ENCODE measurements around the gene NOP16.

The NOP16 gene

GRCh38 chr5:176383961-176384360 lies 4.4 kb downstream of the NOP16 start:
- Histone ChIP-seq H3K36me3 (ENCODE audit: control insufficient read depth, insufficient read depth, low read length, severe bottlenecking) (peaks cover 42% of the 10 kb centered on the region), H3K4me3 (ENCODE audit: low read length) (no peak overlapping the region), H3K9ac (ENCODE audit: low read length) (no peak overlapping the region), H3K9me3 (ENCODE audit: control insufficient read depth, low read length) (no peaks in the 10 kb centered on the region), H3K27me3 (replicated peaks; ENCODE audit: control insufficient read depth, insufficient read depth, low read length) (no peaks in the 10 kb centered on the region), H3K4me1 (ENCODE audit: control insufficient read depth, insufficient read depth, low read length) (peaks cover 37% of the 10 kb centered on the region)
- DNase-seq (ENCODE audit: low read depth) = no peak

GRCh38 chr5:176383248-176383905 lies 5.0 kb downstream of the NOP16 start:
- Histone ChIP-seq H3K9ac (ENCODE audit: low read length) (peak overlapping the region; percentile 17), H3K4me1 (ENCODE audit: control insufficient read depth, insufficient read depth, low read length) (peaks cover 37% of the 10 kb centered on the region), H3K9me3 (ENCODE audit: control insufficient read depth, low read length) (no peaks in the 10 kb centered on the region), H3K36me3 (ENCODE audit: control insufficient read depth, insufficient read depth, low read length, severe bottlenecking) (peaks cover 42% of the 10 kb centered on the region), H3K27me3 (replicated peaks; ENCODE audit: control insufficient read depth, insufficient read depth, low read length) (no peaks in the 10 kb centered on the region), H3K4me3 (ENCODE audit: low read length) (no peak overlapping the region)
- no peak for DNase-seq (ENCODE audit: low read depth)

DNA sequence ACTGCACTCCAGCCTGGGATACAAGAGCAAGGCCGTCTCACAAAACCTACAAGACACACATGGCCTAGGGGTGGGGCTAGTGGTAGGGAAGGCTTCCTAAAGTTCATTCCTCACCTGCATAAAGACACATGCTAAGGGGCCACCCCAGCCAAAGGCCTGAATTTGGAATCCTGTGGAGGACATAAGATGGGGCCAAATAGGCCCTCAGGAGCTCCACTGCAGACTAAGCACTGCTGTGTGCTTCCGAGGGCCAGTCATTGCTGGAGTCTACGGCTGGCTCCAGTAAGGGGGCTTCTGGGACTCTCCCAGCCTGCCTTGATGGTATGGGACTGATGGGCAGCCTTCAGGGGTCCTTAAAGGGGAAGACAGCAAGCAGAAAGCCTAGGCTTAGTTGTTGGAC lies 5.7 kb downstream of the NOP16 start:
- DNase-seq (ENCODE audit: low read depth) = no peak
- Histone ChIP-seq H3K27me3 (replicated peaks; ENCODE audit: control insufficient read depth, insufficient read depth, low read length) (no peaks in the 10 kb centered on the region), H3K9ac (ENCODE audit: low read length) (no peak overlapping the region), H3K36me3 (ENCODE audit: control insufficient read depth, insufficient read depth, low read length, severe bottlenecking) (peaks cover 42% of the 10 kb centered on the region), H3K9me3 (ENCODE audit: control insufficient read depth, low read length) (no peaks in the 10 kb centered on the region), H3K4me1 (ENCODE audit: control insufficient read depth, insufficient read depth, low read length) (peaks cover 37% of the 10 kb centered on the region), H3K4me3 (ENCODE audit: low read length) (no peak overlapping the region)

- Histone ChIP-seq H3K4me1 (ENCODE audit: control insufficient read depth, insufficient read depth, low read length) (peaks cover 30% of the 10 kb centered on the region), H3K9me3 (ENCODE audit: control insufficient read depth, low read length) (no peaks in the 10 kb centered on the region), H3K4me3 (ENCODE audit: low read length) (no peak overlapping the region), H3K9ac (ENCODE audit: low read length) (peak overlapping the region; percentile 61), H3K27me3 (replicated peaks; ENCODE audit: control insufficient read depth, insufficient read depth, low read length) (no peaks in the 10 kb centered on the region), H3K36me3 (ENCODE audit: control insufficient read depth, insufficient read depth, low read length, severe bottlenecking) (peaks cover 42% of the 10 kb centered on the region)
- no peak for DNase-seq (ENCODE audit: low read depth)
Measured at GRCh38 chr5:176381979-176382378, 6.4 kb downstream of the NOP16 start.

DNA sequence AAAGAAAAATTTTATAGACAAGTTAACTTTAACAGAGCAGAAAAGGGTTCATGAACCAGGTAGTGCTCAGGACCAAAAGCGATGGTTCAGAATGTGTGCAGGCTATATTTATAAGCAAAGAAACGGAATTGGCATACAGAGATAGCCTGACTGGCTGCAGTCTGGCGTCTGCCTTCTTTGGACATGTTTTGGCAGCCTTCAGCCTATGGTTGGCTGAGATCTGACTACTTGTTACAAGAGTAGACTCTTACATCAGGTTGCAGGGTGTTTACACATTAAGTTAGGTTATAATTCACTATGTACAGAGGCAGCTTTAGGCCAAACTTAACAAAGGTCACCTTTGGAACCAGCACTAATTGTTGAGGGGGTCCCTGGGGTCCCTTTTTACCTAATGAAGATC lies 7.0 kb downstream of the NOP16 start:
- no peak overlapping the region for H3K4me3 ChIP-seq (ENCODE audit: low read length)
- peaks cover 25% of the 10 kb centered on the region for H3K4me1 ChIP-seq (ENCODE audit: control insufficient read depth, insufficient read depth, low read length)
- H3K36me3 ChIP-seq (ENCODE audit: control insufficient read depth, insufficient read depth, low read length, severe bottlenecking) = peaks cover 40% of the 10 kb centered on the region
- H3K9me3 ChIP-seq (ENCODE audit: control insufficient read depth, low read length) = no peaks in the 10 kb centered on the region
- H3K27me3 ChIP-seq (replicated peaks; ENCODE audit: control insufficient read depth, insufficient read depth, low read length) = no peaks in the 10 kb centered on the region
- peak overlapping the region; percentile 61 for H3K9ac ChIP-seq (ENCODE audit: low read length)
- no peak for DNase-seq (ENCODE audit: low read depth)

- H3K9me3 ChIP-seq (ENCODE audit: control insufficient read depth, low read length) = no peaks in the 10 kb centered on the region
- H3K4me1 ChIP-seq (ENCODE audit: control insufficient read depth, insufficient read depth, low read length) = peaks cover 20% of the 10 kb centered on the region
- DNase-seq (ENCODE audit: low read depth) = no peak
- no peak overlapping the region for H3K9ac ChIP-seq (ENCODE audit: low read length)
- H3K4me3 ChIP-seq (ENCODE audit: low read length) = no peak overlapping the region
- peaks cover 25% of the 10 kb centered on the region for H3K36me3 ChIP-seq (ENCODE audit: control insufficient read depth, insufficient read depth, low read length, severe bottlenecking)
- no peaks in the 10 kb centered on the region for H3K27me3 ChIP-seq (replicated peaks; ENCODE audit: control insufficient read depth, insufficient read depth, low read length)
Measured at GRCh38 chr5:176379881-176380280, 8.5 kb downstream of the NOP16 start.

DNA sequence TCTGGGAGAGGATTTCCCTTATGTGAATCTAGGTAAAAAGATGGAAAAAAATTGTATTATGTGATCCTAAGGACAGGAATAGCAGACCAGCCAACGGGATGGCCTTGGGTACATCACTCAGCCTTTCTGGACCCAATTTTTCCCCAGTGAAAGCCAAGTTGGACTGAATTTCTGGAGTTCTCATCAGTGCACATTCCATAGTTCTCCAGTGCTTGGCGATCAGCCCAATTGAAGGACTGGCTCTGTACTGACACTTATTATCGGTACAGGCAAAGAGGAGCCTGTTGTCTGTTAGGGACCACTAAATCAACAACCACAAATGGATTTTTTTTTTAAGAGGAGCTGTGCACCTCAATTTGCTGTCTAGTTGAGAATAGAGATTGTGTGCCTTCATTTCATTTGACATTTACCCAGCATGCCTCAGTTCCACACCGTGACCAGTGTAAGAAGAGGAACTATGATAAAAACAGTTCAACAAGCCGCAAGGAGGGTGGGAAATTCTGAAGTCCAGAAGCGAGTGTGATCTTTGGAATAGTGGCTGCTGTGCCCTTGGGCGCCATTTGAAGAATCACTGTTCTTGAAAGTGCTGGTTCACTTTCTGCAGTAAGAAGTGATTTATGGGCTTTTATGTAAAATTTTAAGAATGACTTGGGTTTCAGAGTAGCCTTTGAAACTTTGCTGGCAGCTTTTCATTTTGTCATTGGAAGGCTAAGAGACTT lies 15.1 kb downstream of the NOP16 start:
- H3K4me3 ChIP-seq (ENCODE audit: low read length) = peak overlapping the region; percentile 10
- DNase-seq (ENCODE audit: low read depth) = no peak
- H3K27me3 ChIP-seq (replicated peaks; ENCODE audit: control insufficient read depth, insufficient read depth, low read length) = no peaks in the 10 kb centered on the region
- H3K4me1 ChIP-seq (ENCODE audit: control insufficient read depth, insufficient read depth, low read length) = peaks cover 13% of the 10 kb centered on the region
- H3K9ac ChIP-seq (ENCODE audit: low read length) = no peak overlapping the region
- H3K36me3 ChIP-seq (ENCODE audit: control insufficient read depth, insufficient read depth, low read length, severe bottlenecking) = peaks cover 4% of the 10 kb centered on the region
- H3K9me3 ChIP-seq (ENCODE audit: control insufficient read depth, low read length) = no peaks in the 10 kb centered on the region

DNA sequence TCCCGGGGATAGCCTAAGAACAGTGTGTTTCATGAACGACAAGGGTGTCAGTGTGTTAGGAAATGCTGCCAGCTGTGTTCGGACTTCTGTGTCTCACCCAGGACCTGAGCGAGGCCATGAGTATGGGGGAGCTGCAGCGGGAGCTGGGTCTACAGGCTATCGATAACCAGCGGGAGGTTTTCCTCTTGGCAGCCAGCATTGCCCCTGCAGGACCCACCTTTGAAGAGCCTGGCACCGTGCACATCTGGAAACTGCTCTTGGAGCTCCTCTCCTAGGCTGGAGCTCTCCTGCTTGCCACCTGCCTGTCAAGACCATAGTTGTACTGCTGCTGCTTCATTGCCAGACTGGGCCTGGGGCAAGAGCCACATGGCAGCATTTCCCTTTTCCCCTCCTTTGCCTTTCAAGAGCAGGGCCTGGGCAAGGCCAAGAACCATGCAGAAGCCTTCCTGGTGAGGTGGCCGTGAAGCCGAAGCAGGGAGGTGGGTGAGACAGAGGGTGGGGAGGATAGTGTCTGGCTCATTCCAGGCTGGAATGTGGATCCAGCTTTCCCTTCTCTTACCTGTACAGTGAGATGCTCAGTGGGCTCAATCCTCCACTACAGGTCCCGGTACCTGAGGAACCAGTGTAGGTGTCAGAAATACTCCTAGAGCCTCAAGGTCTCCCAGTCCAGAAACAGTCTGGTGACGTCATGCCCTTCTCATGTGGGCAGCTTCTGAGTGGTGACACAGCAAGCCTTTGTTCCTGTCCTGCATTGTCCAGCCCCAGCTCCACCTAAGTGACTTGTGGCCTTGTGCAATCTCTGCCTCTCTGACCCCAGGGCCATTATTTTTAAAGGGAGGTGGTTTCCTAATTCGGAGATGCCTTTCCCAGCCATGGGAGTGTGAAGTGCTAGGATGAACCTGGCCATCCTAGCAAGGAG lies 16.5 kb downstream of the NOP16 start:
- Histone ChIP-seq H3K9ac (ENCODE audit: low read length) (no peak overlapping the region), H3K4me3 (ENCODE audit: low read length) (no peak overlapping the region), H3K9me3 (ENCODE audit: control insufficient read depth, low read length) (no peaks in the 10 kb centered on the region), H3K4me1 (ENCODE audit: control insufficient read depth, insufficient read depth, low read length) (peaks cover 13% of the 10 kb centered on the region), H3K36me3 (ENCODE audit: control insufficient read depth, insufficient read depth, low read length, severe bottlenecking) (peaks cover 4% of the 10 kb centered on the region), H3K27me3 (replicated peaks; ENCODE audit: control insufficient read depth, insufficient read depth, low read length) (no peaks in the 10 kb centered on the region)
- DNase-seq (ENCODE audit: low read depth) = no peak

DNA sequence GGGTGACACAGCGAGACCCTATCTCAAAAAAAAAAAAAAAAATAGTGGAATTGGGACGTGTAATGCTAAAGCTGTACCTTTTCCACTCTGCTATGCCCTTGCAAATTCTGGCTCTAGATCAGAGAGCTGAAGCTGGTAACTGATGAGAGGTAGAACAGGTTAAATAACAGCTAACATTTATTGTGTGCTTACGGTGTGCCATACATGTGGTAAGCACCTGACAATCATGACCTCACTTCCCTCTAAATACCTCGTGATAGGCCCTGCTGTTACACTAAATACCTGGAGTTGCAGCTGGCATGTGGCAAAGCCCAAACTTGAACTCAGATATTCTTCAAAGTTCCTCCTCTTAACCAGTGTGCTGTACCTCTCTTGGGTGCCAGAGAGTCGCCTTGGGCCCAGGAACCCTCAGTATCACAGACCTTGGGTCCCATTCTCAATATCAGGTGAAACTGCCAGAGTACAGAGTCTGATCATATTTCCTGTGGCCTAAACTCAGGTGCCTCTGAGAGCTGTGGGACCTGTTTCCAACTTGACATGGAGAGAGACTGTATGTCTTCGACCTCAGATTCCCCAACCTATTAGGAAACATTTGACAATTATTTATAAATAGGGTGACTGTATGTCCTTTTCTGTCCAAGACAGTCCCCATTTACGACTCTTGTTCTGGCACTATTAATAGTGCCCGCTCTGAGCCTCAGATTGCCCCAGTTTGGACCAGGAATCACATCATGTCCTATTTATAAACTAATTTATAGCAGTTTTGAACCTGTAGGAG lies 18.3 kb downstream of the NOP16 start:
- H3K27me3 ChIP-seq (replicated peaks; ENCODE audit: control insufficient read depth, insufficient read depth, low read length) = no peaks in the 10 kb centered on the region
- peaks cover 4% of the 10 kb centered on the region for H3K36me3 ChIP-seq (ENCODE audit: control insufficient read depth, insufficient read depth, low read length, severe bottlenecking)
- no peak overlapping the region for H3K4me3 ChIP-seq (ENCODE audit: low read length)
- peaks cover 18% of the 10 kb centered on the region for H3K4me1 ChIP-seq (ENCODE audit: control insufficient read depth, insufficient read depth, low read length)
- no peaks in the 10 kb centered on the region for H3K9me3 ChIP-seq (ENCODE audit: control insufficient read depth, low read length)
- DNase-seq (ENCODE audit: low read depth) = no peak
- no peak overlapping the region for H3K9ac ChIP-seq (ENCODE audit: low read length)

- Histone ChIP-seq H3K4me3 (ENCODE audit: low read length) (no peak overlapping the region), H3K27me3 (replicated peaks; ENCODE audit: control insufficient read depth, insufficient read depth, low read length) (no peaks in the 10 kb centered on the region), H3K4me1 (ENCODE audit: control insufficient read depth, insufficient read depth, low read length) (peaks cover 20% of the 10 kb centered on the region), H3K36me3 (ENCODE audit: control insufficient read depth, insufficient read depth, low read length, severe bottlenecking) (peaks cover 4% of the 10 kb centered on the region), H3K9ac (ENCODE audit: low read length) (no peak overlapping the region), H3K9me3 (ENCODE audit: control insufficient read depth, low read length) (no peaks in the 10 kb centered on the region)
- no peak for DNase-seq (ENCODE audit: low read depth)
Measured at GRCh38 chr5:176368726-176369125, 19.7 kb downstream of the NOP16 start.
